WTC11 (cell line): Measurements from ENCODE around the gene SMYD5. TPM values are rescaled to one million over a fixed set of nuclear protein-coding genes. Genes with fewer than 3 reads are reported as not detected.

Source experiments
- ATAC-seq: fragments of 200-7000 bp; cut with Tn5 transposase; 2 replicates; pipeline ENCODE4 v1.10.0; 2021; ENCODE audit warnings: mild to moderate bottlenecking, moderate library complexity
- CTCF ChIA-PET: fragments of 300-600 bp; sonication (Branson Sonifier 250); formaldehyde crosslinking; loops from one replicate; lab custom pipeline; 2021; ENCODE audit warnings: antibody characterized with exemption; lab: Charles Lee
- POLR2A ChIA-PET: fragments of 350-600 bp; sonication (Branson Sonifier 250); formaldehyde crosslinking; loops from one replicate; lab custom pipeline; 2021; ENCODE audit warnings: antibody characterized with exemption; lab: Charles Lee
- DNase-seq: peaks from one replicate; pipeline ENCODE4 v3.0.0; 2021; ENCODE audit warnings: low spot score
- H3K27ac Mint-ChIP-seq: 2 replicates; pipeline ENCODE4 v1.8.0; 2021; ENCODE audit warnings: mixed read lengths
- H3K27me3 Mint-ChIP-seq: 2 replicates; pipeline ENCODE4 v1.8.0; 2021; ENCODE audit warnings: low read depth, mild to moderate bottlenecking, moderate library complexity, mixed read lengths
- H3K36me3 Mint-ChIP-seq: 2 replicates; pipeline ENCODE4 v1.8.0; 2021; ENCODE audit warnings: mixed read lengths
- H3K4me1 Mint-ChIP-seq: 2 replicates; pipeline ENCODE4 v1.8.0; 2022; ENCODE audit warnings: mixed read lengths
- H3K4me3 Mint-ChIP-seq: 2 replicates; pipeline ENCODE4 v1.8.0; 2021; ENCODE audit warnings: mild to moderate bottlenecking, moderate library complexity, mixed read lengths
- H3K9me3 Mint-ChIP-seq: 2 replicates; pipeline ENCODE4 v1.8.0; 2021; ENCODE audit warnings: mixed read lengths
- AR ChIP-seq: fragments of 250-450 bp; sonication (Bioruptor Pico); IDR thresholded peaks from 2 replicates; pipeline ENCODE4 v1.9.0; 2021; ENCODE audit warnings: mild to moderate bottlenecking
- CREB1 ChIP-seq: sonication (generic); formaldehyde crosslinking; IDR thresholded peaks from 2 replicates; pipeline ENCODE4 v1.8.0; 2023; ENCODE audit warnings: mild to moderate bottlenecking, missing genetic modification reagents
- CTCF ChIP-seq: fragments of 200-600 bp; IDR thresholded peaks from 2 replicates; pipeline ENCODE4 v1.8.0; 2022; ENCODE audit warnings: antibody characterized with exemption
- E2F1 ChIP-seq: sonication (generic); formaldehyde crosslinking; IDR thresholded peaks from 2 replicates; pipeline ENCODE4 v1.8.0; 2022; ENCODE audit warnings: mild to moderate bottlenecking, missing genetic modification reagents
- ETV6 ChIP-seq: sonication (generic); formaldehyde crosslinking; IDR thresholded peaks from 2 replicates; pipeline ENCODE4 v1.8.1; 2022; ENCODE audit warnings: mild to moderate bottlenecking, missing genetic modification reagents
- GABPB1 ChIP-seq: sonication (generic); formaldehyde crosslinking; IDR thresholded peaks from 2 replicates; pipeline ENCODE4 v1.8.1; 2023; ENCODE audit warnings: mild to moderate bottlenecking, missing genetic modification reagents
- OVOL2 ChIP-seq: fragments of 250-450 bp; sonication (Bioruptor Pico); IDR thresholded peaks from 2 replicates; pipeline ENCODE4 v1.9.0; 2021; ENCODE audit warnings: mild to moderate bottlenecking, borderline replicate concordance
- RELA ChIP-seq: sonication (generic); formaldehyde crosslinking; IDR thresholded peaks from 2 replicates; pipeline ENCODE4 v1.8.1; 2022; ENCODE audit warnings: missing genetic modification reagents, mild to moderate bottlenecking, borderline replicate concordance
- RORB ChIP-seq: fragments of 250-450 bp; sonication (Bioruptor Pico); IDR thresholded peaks from 2 replicates; pipeline ENCODE4 v1.9.0; 2021; ENCODE audit warnings: mild to moderate bottlenecking
- USF1 ChIP-seq: sonication (generic); formaldehyde crosslinking; IDR thresholded peaks from 2 replicates; pipeline ENCODE4 v1.8.0; 2022; ENCODE audit warnings: mild to moderate bottlenecking, missing genetic modification reagents
- USF2 ChIP-seq: sonication (generic); formaldehyde crosslinking; IDR thresholded peaks from 2 replicates; pipeline ENCODE4 v1.8.1; 2023; ENCODE audit warnings: mild to moderate bottlenecking, missing genetic modification reagents, moderate library complexity
- ZNF121 ChIP-seq: sonication (generic); formaldehyde crosslinking; IDR thresholded peaks from 2 replicates; pipeline ENCODE4 v1.8.0; 2023; ENCODE audit warnings: missing genetic modification reagents
- ZNF281 ChIP-seq: sonication (generic); formaldehyde crosslinking; IDR thresholded peaks from 2 replicates; pipeline ENCODE4 v1.8.0; 2023; ENCODE audit warnings: mild to moderate bottlenecking, missing genetic modification reagents
- ZNF416 ChIP-seq: fragments of 250-450 bp; sonication (Bioruptor Pico); IDR thresholded peaks from 2 replicates; pipeline ENCODE4 v1.9.0; 2021; ENCODE audit warnings: mild to moderate bottlenecking, inconsistent platforms
- ZNF423 ChIP-seq: fragments of 250-450 bp; sonication (Bioruptor Pico); IDR thresholded peaks from 2 replicates; pipeline ENCODE4 v2.1.2; 2022; ENCODE audit warnings: mild to moderate bottlenecking, moderate library complexity
- ZNF532 ChIP-seq: fragments of 250-450 bp; sonication (Bioruptor Pico); IDR thresholded peaks from 2 replicates; pipeline ENCODE4 v1.9.0; 2021; ENCODE audit warnings: mild to moderate bottlenecking, borderline replicate concordance
- total RNA-seq: library from RNA; stranded (reverse); gene quantifications from 3 replicates; pipeline ENCODE4 v1.2.3, GENCODE V29; 2021

SMYD5 gene
- total RNA-seq, 1 experiment from 2014 or later: 46.7 TPM

- no peak for TF ChIP-seq AR (CRISPR knock-in tag)
These were observed 2.0 kb upstream of the SMYD5 start (continued) for GRCh38 chr2:73212098-73212447.

GRCh38 chr2:73212448-73213176 lies 1.4 kb upstream of the SMYD5 start:
- H3K27me3 Mint-ChIP-seq: peaks cover 19% of the 10 kb centered on the region
- DNase-seq (peak; percentile 86), ATAC-seq (peak; percentile 77)
- ChIA-PET POLR2A (interaction anchor here (0.7 to 1.5 kb wide), 5 partner anchors 11 to 56 kb away, joined by 3 to 6 read pairs (median 4); partner anchors contain the start of genes NOTO and PRADC1), CTCF (interaction anchor here (0.6 to 9.8 kb wide), 51 partner anchors 8 to 345 kb away, joined by 3 to 179 read pairs (median 4); partner anchors contain the start of genes CCT7, FBXO41, NOTO and PRADC1)
- peaks cover 35% of the 10 kb centered on the region for H3K4me1 Mint-ChIP-seq
- no peak overlapping the region for H3K4me3 Mint-ChIP-seq
- no peaks in the 10 kb centered on the region for H3K36me3 Mint-ChIP-seq
- peak overlapping the region; percentile 57 for H3K27ac Mint-ChIP-seq
- no peak for TF ChIP-seq ZNF423
- TF ChIP-seq CTCF: peak; percentile 81
- TF ChIP-seq RORB: no peak
- TF ChIP-seq E2F1 (CRISPR knock-in tag): no peak
- no peak for TF ChIP-seq USF1 (CRISPR knock-in tag)
- no peak for TF ChIP-seq ETV6 (CRISPR knock-in tag)
- no peak for TF ChIP-seq AR (CRISPR knock-in tag)
- TF ChIP-seq USF2 (CRISPR knock-in tag): no peak
- no peak for TF ChIP-seq ZNF532 (CRISPR knock-in tag)
- TF ChIP-seq ZNF416: no peak
- no peak for TF ChIP-seq RELA (CRISPR knock-in tag)
- TF ChIP-seq ZNF121 (CRISPR knock-in tag): peak; percentile 40; the same call in 1 of the 2 replicates
- no peak for TF ChIP-seq ZNF281
- TF ChIP-seq CREB1 (CRISPR knock-in tag): no peak
- TF ChIP-seq OVOL2 (CRISPR knock-in tag): no peak
- TF ChIP-seq GABPB1 (CRISPR knock-in tag): 0 out of 2 replicates have a peak, but pooled peaks have one; percentile 25
- no peaks in the 10 kb centered on the region for H3K9me3 Mint-ChIP-seq
